ENCODE results near the gene TMEM207. TPM values are rescaled to one million over a fixed set of nuclear protein-coding genes. Genes with fewer than 3 reads are reported as not detected.

The TMEM207 gene
- polyA plus RNA-seq, 3 donors: not detected

DNA sequence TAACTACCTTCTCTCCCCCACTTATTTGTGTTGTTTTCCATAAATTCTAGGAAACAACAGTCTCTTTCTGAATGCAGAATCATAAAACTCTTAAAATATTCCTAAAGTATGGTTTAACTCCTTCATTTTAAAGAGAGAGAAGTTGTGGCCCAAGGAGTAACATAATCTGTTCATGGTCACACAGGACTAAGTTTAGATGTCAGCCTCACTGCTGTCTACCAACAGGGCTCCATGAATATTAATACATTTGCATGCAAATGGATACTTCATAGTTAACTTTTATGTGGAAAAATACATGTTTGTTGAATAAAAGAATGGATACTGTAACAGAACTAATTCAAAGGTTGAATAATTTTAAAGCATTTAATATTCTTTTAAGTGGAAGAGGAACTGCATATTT, 45.7 kb upstream of the TMEM207 start:
- Mint-ChIP-seq H3K4me3 (no peak overlapping the region), H3K9me3 (peaks cover 0 to 2% (median 0%) of the 10 kb centered on the region in 7 donors), H3K27me3 (ENCODE audit: low read depth in 3 of 3) (peaks cover 8 to 18% (median 15%) of the 10 kb centered on the region in 3 donors), H3K36me3 (no peaks in the 10 kb centered on the region), H3K4me1 (peaks cover 6% of the 10 kb centered on the region), H3K27ac (no peak overlapping the region)
- peaks cover 19 to 24% of the 10 kb centered on the region in 2 donors for H3K27me3 ChIP-seq (ENCODE audit: control insufficient read depth in 2 of 2, insufficient read depth in 2 of 2, low read length in 2 of 2)
- no peak overlapping the region for H3K4me3 ChIP-seq (replicated peaks in 1 of 3; ENCODE audit: low read depth in 2 of 3, low read length in 3 of 3)
- H3K36me3 ChIP-seq (replicated peaks in 1 of 2; ENCODE audit: control insufficient read depth in 1 of 2, insufficient read depth in 2 of 2, low read length in 2 of 2): no peaks in the 10 kb centered on the region
- intact Hi-C loops (cut with micrococcal nuclease): no loop called here
- H3K9ac ChIP-seq (ENCODE audit: insufficient read depth, low read length, poor library complexity, severe bottlenecking): no peak overlapping the region
- peaks cover 0 to 9% of the 10 kb centered on the region in 2 donors for H3K4me1 ChIP-seq (ENCODE audit: control insufficient read depth in 1 of 2, insufficient read depth in 2 of 2, low read length in 2 of 2)
- TF ChIP-seq, protein P1, sequence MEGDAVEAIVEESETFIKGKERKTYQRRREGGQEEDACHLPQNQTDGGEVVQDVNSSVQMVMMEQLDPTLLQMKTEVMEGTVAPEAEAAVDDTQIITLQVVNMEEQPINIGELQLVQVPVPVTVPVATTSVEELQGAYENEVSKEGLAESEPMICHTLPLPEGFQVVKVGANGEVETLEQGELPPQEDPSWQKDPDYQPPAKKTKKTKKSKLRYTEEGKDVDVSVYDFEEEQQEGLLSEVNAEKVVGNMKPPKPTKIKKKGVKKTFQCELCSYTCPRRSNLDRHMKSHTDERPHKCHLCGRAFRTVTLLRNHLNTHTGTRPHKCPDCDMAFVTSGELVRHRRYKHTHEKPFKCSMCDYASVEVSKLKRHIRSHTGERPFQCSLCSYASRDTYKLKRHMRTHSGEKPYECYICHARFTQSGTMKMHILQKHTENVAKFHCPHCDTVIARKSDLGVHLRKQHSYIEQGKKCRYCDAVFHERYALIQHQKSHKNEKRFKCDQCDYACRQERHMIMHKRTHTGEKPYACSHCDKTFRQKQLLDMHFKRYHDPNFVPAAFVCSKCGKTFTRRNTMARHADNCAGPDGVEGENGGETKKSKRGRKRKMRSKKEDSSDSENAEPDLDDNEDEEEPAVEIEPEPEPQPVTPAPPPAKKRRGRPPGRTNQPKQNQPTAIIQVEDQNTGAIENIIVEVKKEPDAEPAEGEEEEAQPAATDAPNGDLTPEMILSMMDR (IDR thresholded peaks at IDR 0.05): no peak
- no peaks in the 10 kb centered on the region for H4K20me1 ChIP-seq (ENCODE audit: insufficient read depth, low read length)
- H2AFZ ChIP-seq (ENCODE audit: insufficient read depth, low read depth, low read length, poor library complexity, severe bottlenecking): no peak overlapping the region
- H3K79me2 ChIP-seq (ENCODE audit: insufficient read depth, low read length): no peaks in the 10 kb centered on the region
- no peak overlapping the region for H3K4me2 ChIP-seq (replicated peaks; ENCODE audit: extremely low read depth, low read length, poor library complexity, severe bottlenecking)
- no peaks in the 10 kb centered on the region for H3K9me3 ChIP-seq (replicated peaks in 1 of 2; ENCODE audit: control insufficient read depth in 1 of 2, insufficient read depth in 1 of 2, low read length in 2 of 2)
- no peak overlapping the region for H3K27ac ChIP-seq (ENCODE audit: low read depth in 1 of 2, low read length in 2 of 2)
- DNase-seq: no peak

DNA sequence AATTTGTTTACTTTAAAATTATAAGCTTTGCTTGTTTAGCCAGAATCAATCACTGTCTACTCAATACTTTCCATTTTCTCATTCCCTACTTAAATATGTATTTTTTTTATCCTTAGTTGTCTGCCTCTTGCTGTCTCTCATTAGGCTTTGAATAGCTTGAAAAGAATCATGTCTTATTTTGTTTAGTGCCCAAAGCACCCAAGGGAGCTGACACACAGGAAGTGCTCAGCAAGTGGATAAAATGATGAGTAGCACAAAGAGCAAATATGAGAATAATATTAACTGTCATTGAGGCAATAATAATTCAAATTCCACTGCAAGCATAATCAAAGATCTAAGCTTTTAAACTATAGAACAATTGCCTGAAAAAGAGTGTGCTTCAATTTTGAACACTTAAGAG, 45.2 kb upstream of the TMEM207 start:
- Mint-ChIP-seq H3K4me3 (no peak overlapping the region), H3K4me1 (peaks cover 6% of the 10 kb centered on the region), H3K36me3 (no peaks in the 10 kb centered on the region), H3K9me3 (peaks cover 0 to 2% (median 0%) of the 10 kb centered on the region in 7 donors), H3K27me3 (ENCODE audit: low read depth in 3 of 3) (peaks cover 8 to 20% (median 15%) of the 10 kb centered on the region in 3 donors), H3K27ac (no peak overlapping the region)
- H2AFZ ChIP-seq (ENCODE audit: insufficient read depth, low read depth, low read length, poor library complexity, severe bottlenecking): no peak overlapping the region
- no peak overlapping the region for H3K4me3 ChIP-seq (replicated peaks in 1 of 3; ENCODE audit: low read depth in 2 of 3, low read length in 3 of 3)
- peaks cover 21 to 27% of the 10 kb centered on the region in 2 donors for H3K27me3 ChIP-seq (ENCODE audit: control insufficient read depth in 2 of 2, insufficient read depth in 2 of 2, low read length in 2 of 2)
- H3K36me3 ChIP-seq (replicated peaks in 1 of 2; ENCODE audit: control insufficient read depth in 1 of 2, insufficient read depth in 2 of 2, low read length in 2 of 2): no peaks in the 10 kb centered on the region
- DNase-seq: no peak
- TF ChIP-seq, protein P1 (IDR thresholded peaks at IDR 0.05): no peak
- no peaks in the 10 kb centered on the region for H3K9me3 ChIP-seq (replicated peaks in 1 of 2; ENCODE audit: control insufficient read depth in 1 of 2, insufficient read depth in 1 of 2, low read length in 2 of 2)
- no peak overlapping the region for H3K9ac ChIP-seq (ENCODE audit: insufficient read depth, low read length, poor library complexity, severe bottlenecking)
- no peak overlapping the region for H3K27ac ChIP-seq (ENCODE audit: low read depth in 1 of 2, low read length in 2 of 2)
- H3K4me2 ChIP-seq (replicated peaks; ENCODE audit: extremely low read depth, low read length, poor library complexity, severe bottlenecking): no peak overlapping the region
- intact Hi-C loops (cut with micrococcal nuclease): no loop called here
- peaks cover 0 to 9% of the 10 kb centered on the region in 2 donors for H3K4me1 ChIP-seq (ENCODE audit: control insufficient read depth in 1 of 2, insufficient read depth in 2 of 2, low read length in 2 of 2)
- no peaks in the 10 kb centered on the region for H3K79me2 ChIP-seq (ENCODE audit: insufficient read depth, low read length)
- H4K20me1 ChIP-seq (ENCODE audit: insufficient read depth, low read length): no peaks in the 10 kb centered on the region
